GM06990 (cell line): ENCODE measurements around the gene SNUPN.

Experiments
- DNase-seq: peaks from one replicate; pipeline ENCODE4 v3.0.0-alpha.2; 2011; ENCODE audit not compliant: insufficient read length; ENCODE audit errors: extremely low read depth
- H3K27me3 ChIP-seq: replicated peaks from 2 replicates; pipeline ENCODE4 v1.6.0; 2011; ENCODE audit warnings: low read length; ENCODE audit not compliant: control insufficient read depth, insufficient read depth
- H3K36me3 ChIP-seq: 2 replicates; pipeline ENCODE4 v1.5.1; 2011; ENCODE audit warnings: low read length; ENCODE audit not compliant: control insufficient read depth, insufficient read depth
- H3K4me3 ChIP-seq: replicated peaks from 2 replicates; pipeline ENCODE4 v1.5.1; 2011; ENCODE audit warnings: low read depth, mild to moderate bottlenecking, control low read depth, low read length
- TF ChIP-seq, protein P1 (sequence below): IDR thresholded peaks from 2 replicates; pipeline ENCODE4 v1.5.1; 2011; ENCODE audit warnings: low read length, control low read depth, mild to moderate bottlenecking, inconsistent platforms; ENCODE audit not compliant: insufficient read depth, poor library complexity, severe bottlenecking

Gene SNUPN

DNA sequence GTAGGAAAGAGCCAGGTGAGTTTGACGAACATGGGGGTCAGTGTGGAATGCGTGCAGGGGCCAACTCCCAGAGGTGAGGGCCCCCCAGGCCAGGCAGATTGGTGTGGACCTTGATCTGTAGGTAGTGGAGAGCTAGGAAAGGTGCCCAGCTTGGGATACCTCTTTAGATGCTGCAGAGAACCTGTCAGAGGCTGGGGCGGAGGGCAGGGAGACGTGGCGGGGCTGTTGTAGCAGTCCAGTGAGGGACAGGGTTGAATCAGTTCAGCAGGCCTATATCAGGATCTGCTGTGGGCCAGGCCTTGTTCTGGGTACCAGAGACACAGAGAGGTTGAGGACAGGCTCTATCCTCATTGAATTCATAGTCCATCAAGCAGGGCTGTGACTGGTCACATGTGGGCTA lies 30.8 kb upstream of the SNUPN start:
- TF ChIP-seq, protein P1, sequence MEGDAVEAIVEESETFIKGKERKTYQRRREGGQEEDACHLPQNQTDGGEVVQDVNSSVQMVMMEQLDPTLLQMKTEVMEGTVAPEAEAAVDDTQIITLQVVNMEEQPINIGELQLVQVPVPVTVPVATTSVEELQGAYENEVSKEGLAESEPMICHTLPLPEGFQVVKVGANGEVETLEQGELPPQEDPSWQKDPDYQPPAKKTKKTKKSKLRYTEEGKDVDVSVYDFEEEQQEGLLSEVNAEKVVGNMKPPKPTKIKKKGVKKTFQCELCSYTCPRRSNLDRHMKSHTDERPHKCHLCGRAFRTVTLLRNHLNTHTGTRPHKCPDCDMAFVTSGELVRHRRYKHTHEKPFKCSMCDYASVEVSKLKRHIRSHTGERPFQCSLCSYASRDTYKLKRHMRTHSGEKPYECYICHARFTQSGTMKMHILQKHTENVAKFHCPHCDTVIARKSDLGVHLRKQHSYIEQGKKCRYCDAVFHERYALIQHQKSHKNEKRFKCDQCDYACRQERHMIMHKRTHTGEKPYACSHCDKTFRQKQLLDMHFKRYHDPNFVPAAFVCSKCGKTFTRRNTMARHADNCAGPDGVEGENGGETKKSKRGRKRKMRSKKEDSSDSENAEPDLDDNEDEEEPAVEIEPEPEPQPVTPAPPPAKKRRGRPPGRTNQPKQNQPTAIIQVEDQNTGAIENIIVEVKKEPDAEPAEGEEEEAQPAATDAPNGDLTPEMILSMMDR: no peak
- no peak for DNase-seq
- H3K36me3 ChIP-seq: no peaks in the 10 kb centered on the region
- H3K4me3 ChIP-seq: no peak overlapping the region
- H3K27me3 ChIP-seq: no peaks in the 10 kb centered on the region

- Histone ChIP-seq H3K36me3 (no peaks in the 10 kb centered on the region), H3K27me3 (no peaks in the 10 kb centered on the region), H3K4me3 (no peak overlapping the region)
- TF ChIP-seq, protein P1: no peak
- no peak for DNase-seq
These were observed 30.4 kb upstream of the SNUPN start for GRCh38 chr15:75655931-75656330.

- TF ChIP-seq, protein P1: no peak
- no peaks in the 10 kb centered on the region for H3K27me3 ChIP-seq
- no peak for DNase-seq
- H3K4me3 ChIP-seq: no peak overlapping the region
- H3K36me3 ChIP-seq: no peaks in the 10 kb centered on the region
These were observed 28.8 kb upstream of the SNUPN start for GRCh38 chr15:75654201-75654907.

- DNase-seq: no peak
- H3K27me3 ChIP-seq: no peaks in the 10 kb centered on the region; the same call in 1 of the 2 replicates
- TF ChIP-seq, protein P1: no peak
- no peaks in the 10 kb centered on the region for H3K36me3 ChIP-seq
- no peak overlapping the region for H3K4me3 ChIP-seq
These were observed 27.9 kb upstream of the SNUPN start for GRCh38 chr15:75653347-75653913.

GRCh38 chr15:75651810-75652543 lies 26.5 kb upstream of the SNUPN start:
- DNase-seq: no peak
- Histone ChIP-seq H3K27me3 (no peaks in the 10 kb centered on the region; the same call in 1 of the 2 replicates), H3K4me3 (no peak overlapping the region), H3K36me3 (no peaks in the 10 kb centered on the region)
- TF ChIP-seq, protein P1: no peak
